SU-DHL-6 (cell line): ENCODE data around the gene OR1N1.

Source experiments
- EZH2phosphoT487 ChIP-seq: fragments of 200-600 bp; sonication (generic), shearing (Covaris generic); conservative IDR thresholded peaks from 2 replicates; pipeline ENCODE4 v1.6.1; 2018; ENCODE audit warnings: mild to moderate bottlenecking, antibody characterized with exemption, low read length, moderate library complexity, mixed read lengths
- TF ChIP-seq, protein P1 (sequence below): fragments of 200-600 bp; sonication (generic); IDR thresholded peaks from one replicate; pipeline ENCODE4 v1.5.1; 2017; ENCODE audit warnings: antibody characterized with exemption, mild to moderate bottlenecking, low read length, moderate library complexity; ENCODE audit not compliant: insufficient read depth, poor library complexity, severe bottlenecking

DNA sequence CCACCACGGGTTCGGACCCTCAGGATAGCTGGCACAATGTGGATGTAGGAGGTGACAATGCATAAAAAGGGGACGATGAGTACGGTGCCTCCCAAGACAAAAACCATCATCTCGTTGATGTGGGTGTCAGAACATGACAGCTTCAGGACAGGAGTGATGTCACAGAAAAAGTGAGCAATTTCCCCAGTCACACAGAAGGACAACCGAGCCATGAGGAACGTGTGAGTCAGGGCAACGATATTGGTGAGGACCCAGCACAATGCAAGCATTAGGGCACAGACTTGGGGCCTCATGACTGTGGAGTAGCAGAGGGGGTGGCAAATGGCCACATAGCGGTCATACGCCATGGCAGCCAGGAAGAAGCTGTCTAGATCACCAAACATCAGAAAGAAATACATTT, 491 bp downstream of the OR1N1 start:
- TF ChIP-seq, protein P1, sequence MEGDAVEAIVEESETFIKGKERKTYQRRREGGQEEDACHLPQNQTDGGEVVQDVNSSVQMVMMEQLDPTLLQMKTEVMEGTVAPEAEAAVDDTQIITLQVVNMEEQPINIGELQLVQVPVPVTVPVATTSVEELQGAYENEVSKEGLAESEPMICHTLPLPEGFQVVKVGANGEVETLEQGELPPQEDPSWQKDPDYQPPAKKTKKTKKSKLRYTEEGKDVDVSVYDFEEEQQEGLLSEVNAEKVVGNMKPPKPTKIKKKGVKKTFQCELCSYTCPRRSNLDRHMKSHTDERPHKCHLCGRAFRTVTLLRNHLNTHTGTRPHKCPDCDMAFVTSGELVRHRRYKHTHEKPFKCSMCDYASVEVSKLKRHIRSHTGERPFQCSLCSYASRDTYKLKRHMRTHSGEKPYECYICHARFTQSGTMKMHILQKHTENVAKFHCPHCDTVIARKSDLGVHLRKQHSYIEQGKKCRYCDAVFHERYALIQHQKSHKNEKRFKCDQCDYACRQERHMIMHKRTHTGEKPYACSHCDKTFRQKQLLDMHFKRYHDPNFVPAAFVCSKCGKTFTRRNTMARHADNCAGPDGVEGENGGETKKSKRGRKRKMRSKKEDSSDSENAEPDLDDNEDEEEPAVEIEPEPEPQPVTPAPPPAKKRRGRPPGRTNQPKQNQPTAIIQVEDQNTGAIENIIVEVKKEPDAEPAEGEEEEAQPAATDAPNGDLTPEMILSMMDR = no peak
- TF ChIP-seq EZH2phosphoT487 = no peak
